NCI-H446 treated with DMSO at 0.1 percent for 48 hours (cell line): ENCODE results near the gene MRPL16.
"Not testable (repeated sequence)": the region's sequence is repeated elsewhere in the genome, so short reads cannot be mapped to it uniquely, and the experiment has no call there.

Source experiments
- DNase-seq: peaks from one replicate; lab custom pipeline; 2025; lab: John Stamatoyannopoulos, UW

MRPL16 gene

GRCh38 chr11:59810911-59811259 lies 307 bp upstream of the MRPL16 start:
- no peak for DNase-seq

GRCh38 chr11:59807047-59807610 lies 3.4 kb downstream of the MRPL16 start:
- DNase-seq, result no peak

- DNase-seq, result no peak
These were observed 6.5 kb downstream of the MRPL16 start for GRCh38 chr11:59804061-59804460.

- peak; percentile 35 for DNase-seq
These were observed 7.9 kb downstream of the MRPL16 start for GRCh38 chr11:59802639-59803176.

- no peak for DNase-seq
These were observed 8.5 kb downstream of the MRPL16 start for GRCh38 chr11:59801981-59802638.

- peak; percentile 38 for DNase-seq
These were observed 9.3 kb downstream of the MRPL16 start for GRCh38 chr11:59801160-59801706.

GRCh38 chr11:59800390-59801025 lies 10.1 kb downstream of the MRPL16 start:
- DNase-seq, result no peak

- no peak for DNase-seq
These were observed 16.2 kb downstream of the MRPL16 start for GRCh38 chr11:59794417-59794816.

- no peak for DNase-seq
These were observed 18.1 kb downstream of the MRPL16 start for GRCh38 chr11:59792507-59792906.

- no peak for DNase-seq
These were observed 18.9 kb downstream of the MRPL16 start for GRCh38 chr11:59791639-59792038.

- DNase-seq, result no peak
These were observed 22.8 kb downstream of the MRPL16 start for GRCh38 chr11:59787816-59788215.

GRCh38 chr11:59787255-59787588 lies 23.4 kb downstream of the MRPL16 start:
- DNase-seq, result no peak

- no peak for DNase-seq
These were observed 24.8 kb downstream of the MRPL16 start for GRCh38 chr11:59785818-59786217.

- DNase-seq, result not testable (repeated sequence)
These were observed 26.1 kb downstream of the MRPL16 start for GRCh38 chr11:59784441-59784840.

- DNase-seq, result no peak
These were observed 26.9 kb downstream of the MRPL16 start for GRCh38 chr11:59783632-59784090.

GRCh38 chr11:59782080-59782479 lies 28.5 kb downstream of the MRPL16 start:
- DNase-seq, result no peak

- DNase-seq, result no peak
These were observed 31.1 kb downstream of the MRPL16 start for GRCh38 chr11:59779487-59779886.

- no peak for DNase-seq
These were observed 32.5 kb downstream of the MRPL16 start for GRCh38 chr11:59778122-59778521.

GRCh38 chr11:59777104-59777503 lies 33.5 kb downstream of the MRPL16 start:
- DNase-seq, result no peak

GRCh38 chr11:59776210-59777066 lies 34.1 kb downstream of the MRPL16 start:
- no peak for DNase-seq

GRCh38 chr11:59773083-59773440 lies 37.5 kb downstream of the MRPL16 start:
- no peak for DNase-seq

GRCh38 chr11:59771605-59772004 lies 39.0 kb downstream of the MRPL16 start:
- no peak for DNase-seq
